AG09309 (cell line): ENCODE data around the gene COQ2.
"Not testable (repeated sequence)": the region's sequence is repeated elsewhere in the genome, so short reads cannot be mapped to it uniquely, and the experiment has no call there.

Experiments used
- DNase-seq: peaks from one replicate; pipeline ENCODE4 v3.0.0-alpha.2; 2010; ENCODE audit warnings: low read depth
- H3K4me3 ChIP-seq: 2 replicates; pipeline ENCODE4 v1.5.1; 2011; ENCODE audit warnings: mild to moderate bottlenecking, low read depth, low read length, moderate library complexity; ENCODE audit not compliant: control insufficient read depth
- CTCF ChIP-seq: IDR thresholded peaks from 2 replicates; pipeline ENCODE4 v1.5.1; 2011; ENCODE audit warnings: mild to moderate bottlenecking, low read depth, low read length, inconsistent platforms; ENCODE audit not compliant: insufficient read depth, control insufficient read depth; ENCODE audit errors: missing control alignments

The COQ2 gene

GRCh38 chr4:83284193-83285054 is at the start of gene COQ2:
TSS of gene COQ2 (minus strand) at chr4:83284798. CDS start at chr4:83284764, 34 bp downstream.
- TF ChIP-seq CTCF, result no peak
- DNase-seq, result peak; percentile 84
- H3K4me3 ChIP-seq, result peak within 1 kb of the TSS; percentile 52

- no peak for DNase-seq
- H3K4me3 ChIP-seq, result no peak overlapping the region
- TF ChIP-seq CTCF, result no peak
Observed at GRCh38 chr4:83331956-83332355, 47.4 kb upstream of the COQ2 start.

- TF ChIP-seq CTCF, result no peak
- no peak overlapping the region for H3K4me3 ChIP-seq
- DNase-seq, result no peak
Observed at GRCh38 chr4:83329521-83330110, 45.0 kb upstream of the COQ2 start.

- peak; percentile 17 for TF ChIP-seq CTCF
- no peak for DNase-seq
- no peak overlapping the region for H3K4me3 ChIP-seq
Observed at GRCh38 chr4:83328521-83329187, 44.1 kb upstream of the COQ2 start.

GRCh38 chr4:83326546-83326945 is 41.9 kb upstream of the COQ2 start:
- no peak overlapping the region for H3K4me3 ChIP-seq
- DNase-seq, result no peak
- no peak for TF ChIP-seq CTCF

GRCh38 chr4:83325306-83325705 is 40.7 kb upstream of the COQ2 start:
- not testable (repeated sequence) for H3K4me3 ChIP-seq, DNase-seq

GRCh38 chr4:83323136-83323535 is 38.5 kb upstream of the COQ2 start:
- no peak for TF ChIP-seq CTCF
- no peak for DNase-seq
- no peak overlapping the region for H3K4me3 ChIP-seq
